Stomach (tissue), 9 donors: ENCODE measurements around the gene EXO5. TPM values are rescaled to one million over a fixed set of nuclear protein-coding genes. Genes with fewer than 3 reads are reported as not detected.

Experiments used
- DNase-seq, 2 donors: peaks; one replicate each; pipeline versions ENCODE4 v3.0.0 to v3.0.0-alpha.2; 2013 to 2019
- H3K27ac ChIP-seq, 5 donors: fragments of 200-600 bp in 4 of 5; sonication (generic) in 4 of 5; one replicate each; pipeline ENCODE4 v1.5.1; 2013 to 2019; ENCODE audit warnings: mild to moderate bottlenecking in 1 of 5, moderate library complexity in 1 of 5
- H3K27me3 ChIP-seq, 3 donors: fragments of 200-600 bp; sonication (generic); one replicate each; pipeline ENCODE4 v1.5.1; 2017 to 2019; ENCODE audit warnings: mixed run types in 1 of 3
- H3K36me3 ChIP-seq, 4 donors: fragments of 200-600 bp; sonication (generic); 1 replicate in 3 of 4; 2 replicates in 1 of 4; pipeline ENCODE4 v1.5.1; 2016 to 2019
- H3K4me1 ChIP-seq, 4 donors: fragments of 200-600 bp; sonication (generic); one replicate each; pipeline ENCODE4 v1.5.1; 2016 to 2019
- H3K4me3 ChIP-seq, 4 donors: fragments of 200-600 bp; sonication (generic) in 3 of 4; one replicate each; pipeline ENCODE4 v1.5.1; 2016 to 2019; ENCODE audit warnings: mild to moderate bottlenecking in 1 of 4
- H3K9me3 ChIP-seq, 4 donors: fragments of 200-600 bp; sonication (generic); one replicate each; pipeline ENCODE4 v1.5.1; 2016 to 2019
- CTCF ChIP-seq, 7 experiments: fragments of 450-650 bp in 4 of 7; fragments of 200-600 bp in 3 of 7; sonication (generic) in 3 of 7; IDR thresholded peaks; one replicate each; pipeline ENCODE4 v1.5.1; 2016 to 2019; ENCODE audit warnings: antibody characterized with exemption in 7 of 7, control low read depth in 2 of 7, mild to moderate bottlenecking in 1 of 7
- EP300 ChIP-seq: sonication (generic); formaldehyde crosslinking; IDR thresholded peaks from one replicate; pipeline ENCODE4 v1.6.1; 2017; ENCODE audit warnings: antibody characterized with exemption
- POLR2A ChIP-seq, 4 donors: fragments of 450-650 bp; IDR thresholded peaks; one replicate each; pipeline ENCODE4 v1.6.1; 2016; ENCODE audit warnings: antibody characterized with exemption in 4 of 4, control low read depth in 2 of 4, mild to moderate bottlenecking in 1 of 4, moderate library complexity in 1 of 4
- POLR2AphosphoS5 ChIP-seq, 3 donors: sonication (generic); formaldehyde crosslinking; IDR thresholded peaks; one replicate each; pipeline ENCODE4 v1.6.1; 2016; ENCODE audit warnings: antibody characterized with exemption in 3 of 3
- WGBS, 5 donors: extraction: QIAGEN DNeasy Blood & Tissue Kit in 3 of 5; methylation state at CpG; one replicate each; pipeline versions ENCODE4 v1.1.5 to v1.1.7; 2013 to 2018; 5-methylcytosine and 5-hydroxymethylcytosine counted together
- intact Hi-C: fragments of 100-400 bp; cut with DNase I; formaldehyde crosslinking; loops from one replicate; pipeline ENCODE4 v1.15.1; 2023; ENCODE audit warnings: low total_unique reads
- polyA plus RNA-seq, 3 donors: library from polyadenylated mRNA; stranded (reverse); fragments of 200-250 nt; gene quantifications; one replicate each; pipeline ENCODE4 v1.2.3, GENCODE V29; 2013
- total RNA-seq, 5 donors: library from RNA; depleted of rRNA; stranded (reverse); fragments of >200 nt; gene quantifications; one replicate each; pipeline versions ENCODE4 v1.1.0 to v1.2.3, GENCODE V29; 2014 to 2016
- donor health status: healthy with polysubstance abuse.
- donor health status: Bipolar disorder and iron deficiency.
- donor health status: healthy.

EXO5 gene
- total and polyA plus RNA-seq, 8 donors = 0.45 to 9.0 (median 5.4) TPM

GRCh38 chr1:40530735-40531380, 22.3 kb downstream of the EXO5 start:
- peak overlapping the region in 4 of 5 donors; percentile 77 to 89 (median 86) for H3K27ac ChIP-seq
- 25 to 43% (median 30%) methylated on average over 5 of the region's 5 CpGs for WGBS, 5 donors
- no peak for TF ChIP-seq POLR2A (IDR thresholded peaks at IDR 0.05)
- H3K36me3 ChIP-seq = no peaks in the 10 kb centered on the region
- H3K4me3 ChIP-seq = peak overlapping the region; percentile 61 to 74 (median 68)
- peaks cover 0 to 7% (median 3%) of the 10 kb centered on the region in 4 donors for H3K9me3 ChIP-seq
- H3K27me3 ChIP-seq = no peaks in the 10 kb centered on the region
- intact Hi-C loops = no loop called here
- H3K4me1 ChIP-seq = peaks cover 6 to 23% (median 14%) of the 10 kb centered on the region in 4 donors
- peak in 1 of 2 donors; percentile 54 for DNase-seq

- H3K27ac ChIP-seq = peak within 1 kb of the TSS; percentile 77 to 92 (median 88)
- intact Hi-C loops = no loop called here
- peak; percentile 71 to 94 (median 75) for TF ChIP-seq POLR2AphosphoS5 (IDR thresholded peaks at IDR 0.05)
- no peak for TF ChIP-seq CTCF (IDR thresholded peaks at IDR 0.05)
- peak; percentile 82 to 97 for DNase-seq
- no peaks in the 10 kb centered on the region for H3K36me3 ChIP-seq
- no peaks in the 10 kb centered on the region for H3K27me3 ChIP-seq
- H3K4me3 ChIP-seq = peak within 1 kb of the TSS; percentile 61 to 74 (median 68)
- peaks cover 6 to 23% (median 14%) of the 10 kb centered on the region in 4 donors for H3K4me1 ChIP-seq
- peaks cover 0 to under 1% (median under 1%) of the 10 kb centered on the region in 4 donors for H3K9me3 ChIP-seq
- WGBS, 5 donors = 0 to 1% (median 0%) methylated on average over 22 to 35 of the region's 35 CpGs
Measured at GRCh38 chr1:40531381-40532061, 23.0 kb downstream of the EXO5 start, which contains the start of gene ZNF684. Gene ZNF684 (plus strand): TSS chr1:40531637. CDS start chr1:40533167, 1,530 bp downstream.

- no peak for DNase-seq
- Histone ChIP-seq H3K27ac (peak overlapping the region; percentile 77 to 92 (median 88)), H3K27me3 (no peaks in the 10 kb centered on the region), H3K4me3 (peak overlapping the region; percentile 61 to 74 (median 68)), H3K4me1 (peaks cover 6 to 23% (median 14%) of the 10 kb centered on the region in 4 donors), H3K36me3 (peaks cover 0 to 2% (median 0%) of the 10 kb centered on the region in 4 donors), H3K9me3 (no peaks in the 10 kb centered on the region)
- no peak for TF ChIP-seq EP300
- TF ChIP-seq CTCF (IDR thresholded peaks at IDR 0.05) = no peak
- no peak for TF ChIP-seq POLR2A (IDR thresholded peaks at IDR 0.05)
- no peak for TF ChIP-seq POLR2AphosphoS5 (IDR thresholded peaks at IDR 0.05)
- intact Hi-C loops = no loop called here
- 1 to 7% (median 4%) methylated on average over 3 of the region's 3 CpGs for WGBS, 5 donors
Measured at GRCh38 chr1:40532062-40532389, 23.5 kb downstream of the EXO5 start.

- DNase-seq = peak in 1 of 2 donors; percentile 74
- Histone ChIP-seq H3K9me3 (no peaks in the 10 kb centered on the region), H3K36me3 (peaks cover 0 to 11% (median 1%) of the 10 kb centered on the region in 4 donors), H3K4me1 (peaks cover 6 to 23% (median 14%) of the 10 kb centered on the region in 4 donors), H3K27ac (no peak overlapping the region), H3K4me3 (no peak overlapping the region), H3K27me3 (no peaks in the 10 kb centered on the region)
- TF ChIP-seq CTCF (IDR thresholded peaks at IDR 0.05) (peak in 4 of 7 experiments; percentile 21 to 50 (median 28)), EP300 (no peak)
- intact Hi-C loops = no loop called here
Measured at GRCh38 chr1:40532844-40533424, 24.4 kb downstream of the EXO5 start.
